NCI-H2196 treated with DMSO at 0.1 percent for 48 hours (cell line): ENCODE measurements around the gene PARD3.

ENCODE experiments used
- DNase-seq: peaks from one replicate; lab custom pipeline; 2025; ENCODE audit not compliant: unreplicated experiment; lab: John Stamatoyannopoulos, UW

PARD3 gene

DNA sequence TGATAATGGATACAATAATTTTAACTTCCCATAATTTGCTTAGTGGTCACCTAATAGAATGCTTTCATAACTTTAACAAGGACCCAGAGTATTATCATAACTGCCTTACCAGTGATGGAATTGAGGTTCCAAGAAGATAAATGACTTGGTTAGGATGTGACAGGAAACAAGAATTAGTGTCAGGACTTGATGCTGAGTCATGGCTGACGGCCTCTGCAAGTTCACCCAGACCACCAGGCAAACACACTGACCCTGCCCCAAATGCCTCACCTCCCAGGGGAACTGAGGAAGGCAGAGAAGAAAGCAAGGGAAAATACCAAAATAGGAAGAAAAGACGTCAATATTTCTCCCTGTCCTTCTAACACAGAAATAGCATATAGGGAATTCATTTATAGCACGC is 636.3 kb downstream of the PARD3 start:
- no peak for DNase-seq

DNA sequence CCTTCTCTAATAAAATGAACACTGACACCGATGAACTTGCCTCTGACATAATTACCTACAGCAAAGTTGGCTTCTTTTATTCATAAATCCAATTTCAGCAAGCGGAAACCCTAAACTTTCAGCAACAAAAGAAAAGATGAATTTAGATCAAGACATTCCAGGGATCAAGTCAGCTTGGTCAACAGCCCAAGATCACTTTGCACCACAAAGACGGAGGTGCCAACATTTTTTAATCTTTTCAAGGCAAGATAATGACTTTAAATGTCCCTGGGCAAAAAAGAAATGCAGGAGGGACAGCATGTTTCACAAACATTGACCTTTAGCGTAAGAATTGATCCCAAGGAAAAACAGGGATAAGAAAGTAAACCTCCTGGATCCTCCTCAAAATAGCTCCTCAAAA is 636.9 kb downstream of the PARD3 start:
- DNase-seq, result no peak

DNA sequence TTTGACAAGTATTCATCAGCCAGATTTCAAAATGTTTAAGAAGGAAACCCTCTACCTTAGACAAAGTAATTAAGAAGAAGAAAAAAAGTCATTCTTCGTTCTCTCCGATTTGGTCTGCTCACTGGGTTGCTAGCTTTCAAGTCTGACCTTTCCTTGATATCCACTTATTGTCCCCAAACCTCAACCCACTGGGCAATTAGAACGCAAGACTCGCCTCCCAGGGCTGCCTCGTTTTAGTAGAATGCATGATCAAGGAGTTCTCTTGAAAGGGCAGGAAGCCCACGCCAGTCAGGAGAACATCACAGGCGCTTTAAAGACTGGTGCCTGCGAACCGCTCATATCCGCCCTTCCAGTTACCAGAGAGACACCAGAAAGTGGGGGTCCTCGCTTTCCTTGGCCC is 637.7 kb downstream of the PARD3 start:
- DNase-seq, result no peak

DNA sequence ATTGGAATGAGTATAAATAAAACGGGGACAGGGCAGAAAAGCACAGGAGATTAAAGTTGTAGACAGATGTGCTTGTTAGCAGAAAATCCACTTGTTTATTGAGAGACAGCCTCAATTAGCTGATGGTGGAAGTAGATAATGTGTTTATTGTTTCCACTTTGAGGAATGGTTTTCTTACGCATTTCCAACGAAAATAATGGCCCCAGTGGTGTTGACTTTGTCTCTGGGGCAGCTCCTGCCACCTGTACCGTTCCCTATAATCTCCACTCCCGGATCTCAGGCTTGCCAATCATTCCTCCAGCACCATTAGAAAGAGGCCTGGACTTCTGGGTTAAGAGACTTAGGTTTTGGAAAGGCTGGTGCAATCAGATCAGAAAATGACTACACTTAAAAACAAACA is 638.7 kb downstream of the PARD3 start:
- DNase-seq, result no peak

DNA sequence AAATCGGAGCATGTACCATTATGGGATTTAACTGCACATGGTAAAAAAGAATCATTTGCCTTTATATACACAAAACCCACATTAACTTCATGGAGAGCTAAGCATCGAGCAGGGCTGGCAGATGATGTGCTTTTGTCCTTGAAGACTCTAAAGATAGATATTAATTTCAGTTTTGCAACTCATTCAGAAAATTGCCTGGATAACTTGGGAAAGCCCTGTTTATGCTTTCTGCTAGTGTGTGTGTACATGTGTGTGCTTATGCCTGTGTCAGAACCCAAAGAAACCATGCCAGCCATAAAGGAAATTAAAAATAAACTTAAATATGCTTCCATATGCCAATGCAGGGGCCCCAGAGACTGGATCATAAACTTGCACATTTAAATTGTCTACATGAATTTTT is 640.0 kb downstream of the PARD3 start:
- DNase-seq, result no peak

DNA sequence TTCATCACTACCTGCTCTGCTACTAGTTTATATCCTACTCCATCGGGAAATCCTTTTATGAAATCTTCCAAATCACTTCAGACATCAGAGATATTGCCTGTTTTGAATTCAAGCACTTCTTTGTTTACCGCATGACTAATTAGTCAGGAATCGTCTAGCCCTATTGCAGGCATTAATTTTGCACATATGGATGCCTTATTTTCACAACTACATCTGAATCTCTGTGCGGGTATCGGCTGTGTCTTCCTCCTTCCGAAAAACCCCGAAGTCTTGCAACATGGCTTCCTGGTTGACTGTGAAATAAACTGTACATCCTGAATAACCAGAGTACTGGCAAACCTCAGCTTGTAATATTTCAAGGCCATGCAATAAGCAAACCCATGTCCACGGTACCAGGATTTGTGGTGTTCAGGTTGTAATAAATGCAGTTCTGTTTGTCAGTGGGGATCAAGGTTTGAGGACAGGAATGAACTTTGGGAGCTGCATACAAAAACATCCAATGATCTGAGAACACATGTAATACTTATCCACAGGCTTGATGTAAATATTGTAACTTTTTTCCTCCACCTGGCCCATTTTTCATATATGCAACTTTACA is 642.1 kb downstream of the PARD3 start:
- DNase-seq, result no peak

DNA sequence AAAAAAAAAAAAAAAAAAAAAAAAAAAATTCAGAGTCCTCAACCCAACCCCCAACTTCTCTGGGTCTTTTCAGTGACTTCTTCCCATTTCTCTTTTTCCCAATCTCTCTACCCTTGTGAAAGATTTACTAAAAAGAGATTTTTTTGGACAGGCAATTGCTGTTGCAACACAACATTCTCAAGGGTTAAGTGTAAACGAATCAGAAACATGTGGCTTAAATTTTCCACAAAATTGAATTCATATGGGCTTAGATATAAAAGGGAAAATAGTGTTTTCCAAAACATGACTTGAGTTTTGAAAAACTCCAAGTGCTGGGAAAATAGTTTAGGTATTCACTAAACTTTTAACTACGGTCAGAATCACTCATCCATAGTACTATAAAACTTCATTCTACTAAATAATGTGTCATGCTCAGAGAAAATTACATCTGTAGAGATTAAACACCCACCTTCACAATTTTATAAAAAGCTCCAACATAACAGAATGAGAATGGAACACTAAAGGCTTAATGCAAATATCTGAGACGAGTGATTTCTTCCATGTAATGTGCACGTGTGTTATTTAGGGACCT is 643.1 kb downstream of the PARD3 start:
- DNase-seq, result no peak

DNA sequence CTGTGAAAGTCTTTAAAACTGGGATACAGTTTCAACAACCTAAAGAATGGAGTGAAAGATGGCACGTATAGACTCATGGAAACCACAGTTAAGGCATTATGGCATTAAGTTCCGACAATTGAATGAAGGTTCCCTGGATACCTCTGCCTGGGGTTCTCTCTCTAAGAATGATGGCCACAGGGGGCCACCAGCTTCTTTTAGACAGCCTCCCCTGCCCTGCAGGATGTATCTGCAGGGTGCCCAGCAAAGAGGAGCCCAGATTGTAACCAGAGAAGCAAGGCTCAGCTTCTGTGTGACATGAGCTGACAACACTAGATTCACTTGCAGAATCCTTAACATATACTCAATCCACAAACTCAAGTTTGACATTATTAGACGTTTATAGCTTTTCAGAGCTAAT is 645.4 kb downstream of the PARD3 start:
- no peak for DNase-seq

DNA sequence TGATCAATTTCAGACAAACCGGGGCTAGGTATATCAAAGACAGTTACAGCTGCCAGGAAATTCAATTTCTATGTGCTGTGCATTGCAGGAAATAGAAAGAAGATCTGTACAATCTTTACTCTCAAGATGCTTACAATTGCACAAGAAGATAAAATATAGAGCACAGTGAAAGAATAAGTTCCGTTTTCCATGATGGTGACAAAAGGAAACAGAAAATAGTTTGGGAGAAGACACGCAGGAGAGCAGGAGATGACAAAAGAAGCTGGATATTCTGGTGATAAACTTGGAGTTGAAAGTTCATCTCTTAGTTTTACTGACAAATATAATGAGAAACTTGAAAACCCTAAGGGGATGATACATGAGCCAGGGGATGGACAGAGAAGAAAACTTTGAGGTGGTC is 646.0 kb downstream of the PARD3 start:
- DNase-seq, result no peak

DNA sequence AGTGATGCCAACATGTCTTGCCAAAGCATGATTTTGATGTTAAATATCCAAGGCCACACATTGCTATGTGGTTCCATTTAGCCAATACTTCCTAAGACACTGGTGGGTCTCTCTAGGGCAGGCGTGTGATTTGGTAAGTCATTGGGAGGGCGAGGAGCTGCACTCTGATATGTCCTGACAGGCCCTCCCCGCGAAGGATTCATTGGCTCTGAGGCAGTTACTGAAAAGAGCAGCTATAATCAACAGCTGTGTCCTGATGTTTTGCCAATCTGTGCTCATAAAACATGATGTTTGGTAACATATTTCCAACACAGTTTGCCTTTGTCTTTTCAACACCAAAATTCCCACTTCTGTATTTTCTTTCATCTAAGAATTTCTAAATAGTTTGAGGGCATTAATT is 646.7 kb downstream of the PARD3 start:
- no peak for DNase-seq

DNA sequence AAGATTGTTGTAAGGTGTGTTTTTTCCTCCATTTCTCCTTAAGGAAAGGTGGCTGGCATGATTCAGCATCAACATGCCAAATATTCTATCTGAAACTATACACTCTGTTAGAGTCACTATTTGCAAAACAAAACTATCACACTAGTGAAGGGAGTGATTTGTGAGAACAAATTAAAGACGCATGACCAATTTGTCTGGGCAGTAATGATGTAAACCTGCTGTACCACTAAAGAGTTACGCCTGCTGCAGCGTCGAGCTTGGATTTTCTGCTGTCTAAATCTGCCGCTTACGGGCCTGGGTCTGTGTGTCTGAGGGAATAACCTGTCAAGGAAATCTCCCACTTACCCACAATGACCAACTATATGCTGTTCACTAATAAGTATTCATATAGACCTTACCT is 648.3 kb downstream of the PARD3 start:
- no peak for DNase-seq

DNA sequence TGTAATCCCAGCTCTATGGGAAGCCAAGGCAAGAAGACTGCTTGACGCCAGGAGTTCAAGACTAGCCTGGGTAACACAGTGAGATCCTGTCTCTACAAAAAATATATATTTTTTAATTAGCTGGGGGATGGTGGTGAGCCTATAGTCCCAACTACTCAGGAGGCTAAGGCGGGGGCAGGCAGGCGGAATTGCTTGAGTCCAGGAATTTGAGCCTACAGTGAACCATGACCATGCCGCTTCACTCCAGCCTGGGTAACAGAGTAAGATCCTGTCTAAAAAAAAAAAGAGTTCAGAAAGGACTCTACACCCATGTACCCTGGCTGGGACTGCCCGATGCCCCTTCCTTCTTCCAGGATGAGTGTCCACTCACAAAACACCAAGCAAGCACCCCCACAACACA is 648.7 kb downstream of the PARD3 start:
- DNase-seq, result no peak

DNA sequence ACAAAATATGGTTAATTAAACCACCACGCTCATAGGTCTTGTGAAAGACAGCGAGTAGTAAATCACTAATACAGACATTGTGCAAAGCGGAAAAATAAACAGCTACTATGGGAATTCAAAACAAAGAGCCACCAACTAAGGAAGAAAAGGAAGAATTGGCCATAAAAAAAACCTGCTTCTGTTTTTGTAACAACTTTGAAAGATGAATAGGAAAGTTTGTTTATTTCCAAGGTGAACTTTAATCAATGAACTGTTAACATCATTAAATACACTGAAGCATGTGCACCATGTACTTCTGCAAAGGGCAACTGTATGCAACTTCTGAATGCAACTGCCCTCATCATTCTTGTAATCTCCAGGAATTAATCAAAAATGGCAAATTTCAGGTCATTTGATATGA is 651.1 kb downstream of the PARD3 start:
- DNase-seq, result no peak

DNA sequence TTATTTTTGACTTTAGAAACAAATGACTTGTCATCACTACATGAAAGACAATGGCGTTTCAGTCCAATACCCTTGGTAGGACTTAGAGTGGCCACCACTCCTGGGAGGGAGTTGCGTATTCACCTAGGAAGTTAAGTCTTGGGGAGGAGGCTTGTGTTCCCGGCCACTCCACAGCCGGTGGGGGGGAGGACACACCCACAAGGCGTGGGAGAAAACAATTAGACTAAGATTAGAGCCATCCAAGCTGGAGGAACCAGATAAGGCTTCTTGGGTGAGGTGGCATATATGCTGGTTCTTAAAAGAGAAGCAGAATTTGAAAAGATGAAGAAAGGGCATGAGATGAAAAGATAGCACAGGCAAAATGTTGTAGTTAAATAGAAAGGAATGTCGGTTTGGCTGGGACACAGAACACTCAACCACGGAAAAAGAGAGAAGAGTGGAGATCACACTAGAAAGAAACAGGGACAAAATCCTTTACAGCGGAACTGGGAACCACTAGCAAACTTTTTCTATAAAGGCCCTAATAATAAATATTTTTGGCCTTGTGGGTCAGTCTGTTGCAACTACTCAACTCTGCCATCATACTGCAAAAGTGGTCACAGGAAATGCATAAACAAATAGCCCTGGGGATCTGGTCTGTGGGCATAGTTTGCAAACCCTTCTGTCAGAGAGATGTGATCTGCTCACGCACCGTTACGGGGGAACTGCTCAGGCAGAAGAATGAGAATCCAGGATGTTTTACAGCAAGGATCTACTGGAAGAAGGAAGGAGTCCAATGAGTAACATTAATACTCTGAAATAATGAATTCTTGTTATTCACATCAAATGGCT is 651.8 kb downstream of the PARD3 start:
- no peak for DNase-seq

DNA sequence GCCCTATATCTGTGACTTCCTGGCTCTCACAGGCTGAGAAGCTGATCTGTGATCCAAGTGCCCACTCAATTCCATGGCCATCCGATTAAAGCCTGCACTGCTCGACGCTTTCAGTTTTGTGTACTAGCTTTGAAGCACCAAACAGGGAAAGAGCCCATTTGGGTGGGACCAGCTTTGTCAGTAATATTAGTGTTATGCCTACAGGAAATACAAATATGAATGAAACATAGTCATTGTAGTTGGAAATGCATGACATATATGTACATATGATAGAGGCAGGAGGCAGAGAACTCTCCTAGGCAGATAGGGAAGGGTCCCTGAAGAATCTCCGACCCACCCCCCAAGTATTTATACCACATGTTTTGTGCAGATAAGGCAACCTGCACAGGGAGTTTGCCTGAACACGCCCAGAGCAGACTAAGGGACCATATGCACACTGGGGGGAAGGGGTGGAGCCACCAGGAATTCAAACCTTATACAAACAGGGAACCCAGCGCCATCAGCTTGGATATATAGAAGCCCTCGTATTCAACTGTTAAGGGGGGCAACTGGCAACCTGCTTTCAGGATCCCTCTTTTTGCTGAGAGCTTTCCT is 653.2 kb downstream of the PARD3 start:
- DNase-seq, result no peak

DNA sequence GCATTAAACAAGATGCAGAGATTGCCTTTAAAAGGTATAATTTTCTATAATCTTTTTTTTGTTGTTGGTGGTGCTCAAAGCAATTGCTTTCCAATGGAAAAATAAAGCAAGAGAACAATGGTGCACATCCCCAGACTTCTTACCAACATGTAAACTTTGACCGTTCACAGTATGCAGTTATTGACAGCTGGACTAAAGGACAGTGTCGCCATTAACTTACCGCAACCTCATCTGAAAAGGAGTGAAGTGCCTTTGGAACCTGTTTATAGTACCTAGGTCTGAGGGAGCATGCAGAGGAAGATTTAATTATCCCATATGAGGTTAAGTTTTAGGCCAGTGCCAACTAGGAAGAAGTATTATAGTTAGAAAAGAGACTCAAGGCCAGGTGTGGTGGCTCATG is 654.5 kb downstream of the PARD3 start:
- DNase-seq, result no peak

DNA sequence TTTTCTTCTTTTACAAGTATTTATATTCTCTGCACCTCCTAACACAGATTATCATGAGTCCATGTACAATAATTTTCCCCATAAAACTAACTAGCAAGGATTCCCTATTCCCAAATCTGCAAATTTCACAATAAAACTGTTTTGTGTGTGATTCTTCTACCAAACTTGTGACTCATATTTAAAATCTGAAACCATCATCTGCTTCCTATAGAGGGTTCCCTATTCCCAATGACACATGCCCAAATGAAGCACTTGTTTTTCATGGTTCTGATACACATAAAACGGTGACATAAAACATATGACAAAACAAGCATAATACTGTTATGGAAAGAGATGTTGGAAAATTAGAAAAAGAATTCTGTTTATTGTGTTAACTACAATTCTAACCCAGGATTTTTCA is 657.6 kb downstream of the PARD3 start:
- no peak for DNase-seq

DNA sequence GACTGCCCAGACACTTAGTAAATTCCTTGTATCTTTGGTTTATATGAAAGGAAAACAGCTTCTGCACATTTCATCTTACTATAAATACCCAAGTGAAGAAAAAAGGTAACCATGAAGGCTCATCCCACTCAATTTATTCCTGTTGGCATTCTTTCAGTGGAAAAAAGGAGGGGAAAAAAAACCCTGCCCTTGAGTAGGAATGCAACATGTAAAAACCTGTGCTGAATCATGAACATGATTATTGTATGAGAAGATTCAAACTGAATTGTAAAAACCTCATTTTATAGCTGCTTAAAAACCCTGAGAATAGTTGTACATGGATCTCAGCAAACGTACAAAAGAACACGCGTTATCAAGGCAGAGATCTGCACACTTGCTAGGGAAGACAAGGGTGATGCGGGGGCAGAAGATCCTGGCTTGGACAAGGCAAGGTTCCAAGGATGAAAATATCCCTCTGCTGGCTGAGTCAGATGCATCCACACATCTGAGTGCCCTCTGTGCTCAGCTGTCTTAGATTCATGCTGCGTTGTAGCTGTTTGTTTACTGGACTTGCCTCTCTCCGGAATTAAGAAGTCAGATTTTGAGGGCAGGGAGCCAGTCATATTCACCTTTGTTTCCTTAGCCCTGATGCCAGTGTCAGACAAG is 658.2 kb downstream of the PARD3 start:
- DNase-seq, result no peak

DNA sequence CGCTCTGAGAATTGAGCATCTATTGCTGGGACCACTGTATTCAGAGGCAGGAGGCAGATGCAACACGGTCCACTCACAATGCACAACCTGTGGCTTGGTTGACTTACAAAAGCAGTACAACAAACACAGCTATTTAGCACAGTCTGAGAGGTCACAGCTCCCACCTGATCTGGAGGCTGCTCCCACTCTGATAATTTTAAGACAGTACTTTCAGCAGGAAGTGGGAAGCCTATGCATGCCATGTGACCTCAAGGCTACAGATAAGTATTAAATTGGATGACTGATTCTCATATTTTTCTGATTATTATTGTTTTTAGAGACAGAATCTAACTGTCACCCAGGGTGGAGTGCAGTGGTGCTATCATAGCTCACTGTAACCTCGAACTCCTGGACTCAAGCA is 659.3 kb downstream of the PARD3 start:
- no peak for DNase-seq

DNA sequence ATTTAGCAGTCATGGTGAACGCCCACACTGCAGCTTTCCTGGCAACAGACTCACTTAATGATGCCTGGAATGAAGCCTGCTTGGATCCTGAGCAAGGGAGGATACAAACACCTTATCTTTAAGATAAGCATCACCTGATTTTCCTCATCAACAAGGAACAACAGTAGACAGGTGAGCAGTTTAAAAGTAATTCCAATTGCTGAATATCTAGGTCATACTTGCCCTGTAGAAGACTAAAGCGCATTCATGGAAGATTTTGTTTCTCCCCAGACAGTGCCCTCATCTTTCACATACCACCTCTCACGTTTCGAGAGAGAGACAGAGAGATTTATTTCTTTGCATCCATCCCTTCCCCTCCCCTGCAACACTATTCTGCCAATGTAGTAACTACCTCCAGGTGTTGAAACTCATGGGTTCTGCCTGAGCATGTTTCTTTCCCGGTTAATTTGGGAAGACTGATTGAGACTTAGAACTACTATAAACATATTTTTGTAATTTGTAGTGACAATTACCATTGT is 660.7 kb downstream of the PARD3 start:
- DNase-seq, result no peak

DNA sequence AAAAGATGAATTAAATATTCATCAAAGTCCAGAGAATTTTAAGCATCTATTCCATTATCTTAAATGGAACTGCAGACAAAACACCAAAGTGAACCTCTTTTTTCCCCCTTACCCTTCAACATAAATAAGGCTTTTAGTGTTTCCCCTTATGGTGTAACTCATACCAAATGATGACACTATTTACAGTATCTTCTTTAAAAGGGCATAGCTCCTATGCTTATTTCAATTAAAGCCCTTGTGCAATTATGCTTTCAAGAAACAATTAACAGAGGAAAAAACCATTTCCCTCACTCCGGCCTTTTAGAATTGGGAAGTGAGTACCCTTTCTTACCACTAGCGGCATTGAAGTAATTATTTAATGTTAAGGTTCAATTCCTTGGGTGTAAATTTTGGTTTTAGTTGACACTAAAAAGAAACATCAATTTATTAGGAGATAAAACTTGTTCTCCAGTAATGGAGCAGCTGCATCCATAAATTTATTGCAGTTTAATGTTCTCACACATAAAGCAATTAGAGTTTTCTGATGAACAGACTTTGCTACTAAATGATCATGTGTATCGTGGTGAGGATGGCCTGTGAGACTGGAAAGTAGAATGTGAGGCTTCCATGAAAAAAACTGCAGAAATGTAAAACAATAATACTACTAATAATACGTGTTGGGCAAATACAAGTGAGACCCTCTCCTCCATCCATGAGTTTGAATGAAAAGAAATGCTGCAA is 661.3 kb downstream of the PARD3 start:
- DNase-seq, result no peak
